TTC549 (cell line): ENCODE results near the gene BMP4.
"Not testable (repeated sequence)": the region's sequence is repeated elsewhere in the genome, so short reads cannot be mapped to it uniquely, and the experiment has no call there.

Source experiments
- FAIRE-seq: peaks from 2 replicates; lab custom pipeline; 2012; peaks lifted over from hg19 to GRCh38; lab: Jason Lieb, UNC

The BMP4 gene

GRCh38 chr14:53956427-53957201, at the start of gene BMP4:
BMP4 (minus strand) TSS chr14:53956825; CDS start chr14:53952222, 4,603 bp downstream.
- FAIRE-seq: no peak

- no peak for FAIRE-seq
Observed at GRCh38 chr14:54003064-54003463, 46.4 kb upstream of the BMP4 start.

GRCh38 chr14:54002653-54003052, 46.0 kb upstream of the BMP4 start:
- FAIRE-seq: no peak

GRCh38 chr14:54001189-54001878, 44.7 kb upstream of the BMP4 start:
- no peak for FAIRE-seq

GRCh38 chr14:54000341-54000811, 43.8 kb upstream of the BMP4 start:
- FAIRE-seq: no peak

GRCh38 chr14:53999061-53999488, 42.5 kb upstream of the BMP4 start:
- FAIRE-seq: peak; percentile 93

GRCh38 chr14:53996041-53996440, 39.4 kb upstream of the BMP4 start:
- FAIRE-seq: peak; percentile 94

- FAIRE-seq: no peak
Observed at GRCh38 chr14:53993920-53994607, 37.4 kb upstream of the BMP4 start.

GRCh38 chr14:53990978-53991377, 34.4 kb upstream of the BMP4 start:
- no peak for FAIRE-seq

- not testable (repeated sequence) for FAIRE-seq
Observed at GRCh38 chr14:53986718-53987117, 30.1 kb upstream of the BMP4 start.

GRCh38 chr14:53984958-53985357, 28.3 kb upstream of the BMP4 start:
- FAIRE-seq: not testable (repeated sequence)

- no peak for FAIRE-seq
Observed at GRCh38 chr14:53983112-53983511, 26.5 kb upstream of the BMP4 start.

GRCh38 chr14:53982546-53982945, 25.9 kb upstream of the BMP4 start:
- no peak for FAIRE-seq

GRCh38 chr14:53979747-53980642, 23.4 kb upstream of the BMP4 start:
- no peak for FAIRE-seq

- FAIRE-seq: peak; percentile 40
Observed at GRCh38 chr14:53979113-53979681, 22.6 kb upstream of the BMP4 start.

GRCh38 chr14:53978194-53978593, 21.6 kb upstream of the BMP4 start:
- FAIRE-seq: no peak

GRCh38 chr14:53975444-53975843, 18.8 kb upstream of the BMP4 start:
- no peak for FAIRE-seq

- FAIRE-seq: no peak
Observed at GRCh38 chr14:53971521-53971920, 14.9 kb upstream of the BMP4 start.

GRCh38 chr14:53969326-53969725, 12.7 kb upstream of the BMP4 start:
- FAIRE-seq: no peak

- FAIRE-seq: no peak
Observed at GRCh38 chr14:53968726-53969125, 12.1 kb upstream of the BMP4 start.

GRCh38 chr14:53967606-53968005, 11.0 kb upstream of the BMP4 start:
- no peak for FAIRE-seq

- FAIRE-seq: no peak
Observed at GRCh38 chr14:53964249-53964648, 7.6 kb upstream of the BMP4 start.
